Measurements from ENCODE around the gene OVCH2.
"Not testable (repeated sequence)": the region's sequence is repeated elsewhere in the genome, so short reads cannot be mapped to it uniquely, and the experiment has no call there.

OVCH2 gene

DNA sequence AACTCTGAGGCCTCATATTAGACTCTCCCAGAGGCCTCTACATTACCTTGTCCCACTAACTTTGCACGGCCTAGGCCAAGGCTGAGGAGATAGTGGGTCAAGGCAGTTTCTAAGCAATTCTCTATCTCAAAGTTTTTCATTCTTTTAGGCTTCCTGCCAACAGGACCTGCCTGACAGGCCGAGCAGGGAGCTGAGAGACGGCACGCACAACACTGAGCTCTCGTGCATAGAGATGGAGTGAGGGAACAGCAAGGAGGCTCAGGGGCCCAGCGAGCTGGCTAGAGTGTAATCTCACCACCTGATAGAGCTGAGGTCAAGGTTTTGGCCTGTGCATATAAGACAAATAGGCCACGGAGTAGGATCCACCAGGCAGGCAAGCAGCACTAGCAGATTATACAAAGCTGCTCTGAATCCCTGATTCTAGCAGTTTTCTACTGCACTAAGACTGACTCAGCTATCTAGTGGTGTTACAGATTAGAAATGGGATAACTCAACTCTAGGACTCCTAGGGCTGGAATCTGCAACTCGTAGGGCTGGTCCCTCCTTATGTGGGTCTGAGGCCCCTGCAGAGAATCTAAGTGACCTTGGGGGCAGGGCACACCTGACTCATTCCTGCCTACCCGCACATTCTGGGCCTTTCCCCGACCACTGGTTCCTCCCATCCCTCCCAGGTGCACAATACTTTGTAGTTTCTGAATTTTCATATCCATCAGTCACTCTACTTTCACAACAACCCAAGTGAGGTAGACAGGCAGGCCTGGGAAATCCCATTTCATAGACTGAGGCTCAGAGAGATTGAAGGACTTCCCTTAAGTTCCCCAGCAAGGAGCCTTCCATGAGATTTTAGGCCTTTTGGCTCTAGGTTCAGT is 34.7 kb downstream of the OVCH2 start:
- H3K4me2 ChIP-seq (ENCODE audit: low read length), result no peak overlapping the region
- H3K9ac ChIP-seq (ENCODE audit: low read depth, low read length), result no peak overlapping the region
- no peak overlapping the region for H3K4me3 ChIP-seq (ENCODE audit: low read length)
- H3K9me3 ChIP-seq (replicated peaks; ENCODE audit: low read length), result no peaks in the 10 kb centered on the region
- H3K27me3 ChIP-seq (ENCODE audit: control insufficient read depth, insufficient read depth, low read length), result peaks cover 38% of the 10 kb centered on the region
- H3K36me3 ChIP-seq (ENCODE audit: insufficient read depth, low read length), result no peaks in the 10 kb centered on the region
- H3K4me1 ChIP-seq (ENCODE audit: control insufficient read depth, insufficient read depth, low read length), result peaks cover 6% of the 10 kb centered on the region

DNA sequence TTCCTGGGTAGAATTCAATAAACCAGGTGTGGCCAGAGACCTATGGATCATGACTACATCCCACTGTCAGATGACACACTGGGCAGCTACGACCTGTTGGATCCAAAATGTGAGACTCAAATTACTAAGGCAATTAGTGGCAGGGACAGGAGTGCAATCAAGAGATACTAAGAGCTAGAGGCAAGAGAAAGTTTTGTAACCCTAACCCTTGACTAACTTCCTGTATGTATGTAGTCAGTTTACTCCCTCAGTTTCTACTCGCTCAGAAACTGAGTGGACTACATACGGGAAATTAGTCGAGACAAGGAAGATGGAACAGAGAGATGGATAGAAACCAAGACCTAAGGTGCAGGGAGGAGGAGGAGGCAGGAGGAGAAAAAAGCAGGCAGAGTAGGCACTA is 35.6 kb downstream of the OVCH2 start:
- no peaks in the 10 kb centered on the region for H3K9me3 ChIP-seq (replicated peaks; ENCODE audit: low read length)
- no peak overlapping the region for H3K4me2 ChIP-seq (ENCODE audit: low read length)
- no peaks in the 10 kb centered on the region for H3K36me3 ChIP-seq (ENCODE audit: insufficient read depth, low read length)
- no peak overlapping the region for H3K4me3 ChIP-seq (ENCODE audit: low read length)
- no peak overlapping the region for H3K9ac ChIP-seq (ENCODE audit: low read depth, low read length)
- peaks cover 34% of the 10 kb centered on the region for H3K27me3 ChIP-seq (ENCODE audit: control insufficient read depth, insufficient read depth, low read length)
- H3K4me1 ChIP-seq (ENCODE audit: control insufficient read depth, insufficient read depth, low read length), result peaks cover 6% of the 10 kb centered on the region

DNA sequence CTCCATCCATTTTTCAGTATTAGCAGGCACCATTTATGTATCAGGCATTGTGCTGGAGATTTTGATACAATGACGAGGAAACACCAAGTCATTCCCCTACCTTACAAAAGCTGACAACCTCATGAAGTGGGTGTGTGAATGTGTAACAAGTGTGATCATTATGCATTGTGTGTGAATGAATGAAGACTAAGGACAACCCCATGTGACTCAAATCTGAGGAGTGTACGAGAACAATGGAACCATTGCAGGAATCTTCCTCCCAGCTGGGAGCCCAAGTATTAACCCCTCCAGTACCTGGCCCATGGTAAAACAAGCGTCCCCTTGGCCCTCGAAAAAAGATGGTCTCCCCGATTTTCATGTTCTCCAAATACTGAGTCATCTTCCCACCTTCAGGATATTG is 37.4 kb downstream of the OVCH2 start:
- H3K4me2 ChIP-seq (ENCODE audit: low read length), result no peak overlapping the region
- no peaks in the 10 kb centered on the region for H3K36me3 ChIP-seq (ENCODE audit: insufficient read depth, low read length)
- peaks cover 6% of the 10 kb centered on the region for H3K4me1 ChIP-seq (ENCODE audit: control insufficient read depth, insufficient read depth, low read length)
- no peaks in the 10 kb centered on the region for H3K9me3 ChIP-seq (replicated peaks; ENCODE audit: low read length)
- peaks cover 16% of the 10 kb centered on the region for H3K27me3 ChIP-seq (ENCODE audit: control insufficient read depth, insufficient read depth, low read length)
- no peak overlapping the region for H3K4me3 ChIP-seq (ENCODE audit: low read length)
- no peak overlapping the region for H3K9ac ChIP-seq (ENCODE audit: low read depth, low read length)

DNA sequence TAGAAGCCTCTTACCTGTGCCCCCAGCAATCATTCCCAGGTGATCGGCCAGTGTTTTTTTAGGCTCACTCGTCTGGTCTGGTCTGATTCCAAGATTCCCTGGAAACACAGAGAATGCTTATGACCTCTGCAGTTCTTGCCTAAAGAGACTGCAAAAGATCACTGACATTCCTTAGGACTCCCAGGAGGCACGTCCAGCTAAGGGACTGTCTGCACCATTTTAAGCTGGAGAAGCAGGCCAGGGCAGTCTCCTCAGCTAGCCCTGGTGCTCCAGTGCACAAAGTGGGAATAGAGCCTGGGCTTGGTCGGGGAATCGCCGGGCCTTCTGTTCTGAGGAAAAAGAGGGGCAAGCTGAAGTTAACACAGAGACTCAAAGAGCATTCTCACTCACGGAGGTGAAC is 37.8 kb downstream of the OVCH2 start:
- Histone ChIP-seq H3K27me3 (ENCODE audit: control insufficient read depth, insufficient read depth, low read length) (peaks cover 12% of the 10 kb centered on the region), H3K4me1 (ENCODE audit: control insufficient read depth, insufficient read depth, low read length) (peaks cover 6% of the 10 kb centered on the region), H3K4me3 (ENCODE audit: low read length) (no peak overlapping the region), H3K4me2 (ENCODE audit: low read length) (no peak overlapping the region), H3K36me3 (ENCODE audit: insufficient read depth, low read length) (no peaks in the 10 kb centered on the region), H3K9me3 (replicated peaks; ENCODE audit: low read length) (no peaks in the 10 kb centered on the region), H3K9ac (ENCODE audit: low read depth, low read length) (no peak overlapping the region)

DNA sequence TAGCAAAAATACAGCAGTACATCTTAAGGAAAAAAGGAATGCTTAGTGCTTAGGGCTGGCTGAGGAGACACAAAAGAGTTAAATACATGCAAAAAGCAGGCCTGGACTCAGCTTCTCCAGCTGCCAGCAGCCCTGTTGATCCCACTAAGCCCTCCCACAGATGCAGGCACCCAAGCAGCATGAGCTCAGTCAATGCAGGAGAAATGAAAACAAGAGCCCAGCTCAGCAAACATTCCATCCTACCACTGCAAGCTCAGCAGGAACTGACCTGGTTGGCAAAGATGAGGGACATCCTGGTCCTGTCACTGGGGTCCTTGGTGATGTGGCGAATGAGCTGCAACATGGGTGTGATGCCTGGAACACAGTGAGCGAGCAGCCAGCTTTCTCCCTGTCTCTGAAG is 38.8 kb downstream of the OVCH2 start:
- Histone ChIP-seq H3K27me3 (ENCODE audit: control insufficient read depth, insufficient read depth, low read length) (peaks cover 4% of the 10 kb centered on the region), H3K4me2 (ENCODE audit: low read length) (no peak overlapping the region), H3K4me1 (ENCODE audit: control insufficient read depth, insufficient read depth, low read length) (no peaks in the 10 kb centered on the region), H3K9me3 (replicated peaks; ENCODE audit: low read length) (no peaks in the 10 kb centered on the region), H3K4me3 (ENCODE audit: low read length) (no peak overlapping the region), H3K9ac (ENCODE audit: low read depth, low read length) (no peak overlapping the region), H3K36me3 (ENCODE audit: insufficient read depth, low read length) (no peaks in the 10 kb centered on the region)

DNA sequence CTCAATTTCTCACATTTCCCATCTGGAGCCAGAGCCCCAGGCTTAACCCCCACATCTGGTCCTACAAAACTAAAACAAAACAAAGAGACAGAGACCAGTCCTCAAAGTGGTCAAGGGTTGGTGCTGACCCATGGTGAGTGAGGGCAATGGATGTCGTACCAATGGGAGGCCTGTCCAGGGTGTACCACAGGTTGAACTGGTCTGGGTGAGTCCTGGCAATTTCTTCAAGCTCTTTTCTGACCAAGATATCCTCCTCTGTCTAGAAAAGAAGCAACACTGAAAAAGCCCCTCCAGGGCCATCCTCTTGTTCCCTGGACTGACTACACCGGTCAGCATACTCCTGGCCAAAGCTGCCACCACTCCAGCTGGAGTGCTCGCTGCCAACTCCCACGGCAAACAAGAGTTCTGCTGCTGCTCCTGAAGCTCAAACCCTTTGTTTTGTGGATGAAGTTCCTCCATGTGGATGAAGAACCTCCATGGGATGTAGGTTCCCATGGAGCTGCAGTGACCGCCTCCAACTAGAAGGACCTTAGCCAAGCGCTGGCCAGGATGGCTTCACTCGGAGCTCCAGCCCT is 39.9 kb downstream of the OVCH2 start:
- H3K4me3 ChIP-seq (ENCODE audit: low read length), result no peak overlapping the region
- no peaks in the 10 kb centered on the region for H3K36me3 ChIP-seq (ENCODE audit: insufficient read depth, low read length)
- no peaks in the 10 kb centered on the region for H3K9me3 ChIP-seq (replicated peaks; ENCODE audit: low read length)
- H3K4me2 ChIP-seq (ENCODE audit: low read length), result no peak overlapping the region
- H3K4me1 ChIP-seq (ENCODE audit: control insufficient read depth, insufficient read depth, low read length), result no peaks in the 10 kb centered on the region
- no peaks in the 10 kb centered on the region for H3K27me3 ChIP-seq (ENCODE audit: control insufficient read depth, insufficient read depth, low read length)
- no peak overlapping the region for H3K9ac ChIP-seq (ENCODE audit: low read depth, low read length)

DNA sequence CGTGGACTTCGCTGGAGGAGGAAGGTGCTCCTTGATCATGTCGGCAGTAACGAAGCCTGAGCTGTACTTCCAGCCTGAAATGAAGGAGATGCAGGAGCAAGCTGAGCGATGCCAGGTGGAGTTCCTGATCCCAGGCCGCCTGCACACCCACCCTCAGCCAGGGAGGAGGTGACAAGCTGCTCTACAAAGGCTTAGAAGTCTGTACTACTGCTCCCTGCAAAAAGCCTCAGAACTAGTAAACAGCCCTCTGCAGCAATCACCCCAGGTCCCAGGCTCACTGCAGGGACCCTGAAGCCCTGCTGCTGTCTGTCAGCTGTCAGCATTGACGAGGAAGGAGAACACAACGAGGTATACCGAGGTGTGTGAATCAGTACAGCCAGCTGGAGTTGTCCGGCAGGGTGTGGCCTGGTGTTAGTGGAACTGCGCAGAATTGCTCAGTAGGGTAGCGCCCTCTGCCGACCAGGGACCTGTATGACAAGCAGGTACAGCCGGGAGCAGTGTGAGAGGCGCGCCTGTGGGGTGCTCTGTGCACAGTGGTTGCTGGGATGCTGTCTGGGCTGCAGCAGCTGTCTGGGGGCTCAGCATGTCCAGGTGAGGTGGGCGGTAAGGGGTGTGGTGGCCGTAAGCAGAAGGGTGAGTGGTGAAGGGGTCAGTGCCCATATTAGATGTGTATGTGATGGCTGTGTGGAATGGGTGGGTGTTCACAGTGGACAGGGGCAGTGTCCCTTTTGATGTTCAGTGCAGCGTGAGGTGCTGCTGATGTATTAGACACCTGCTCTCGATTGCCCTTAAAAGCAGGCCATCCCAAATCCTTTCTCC is 40.6 kb downstream of the OVCH2 start:
- no peaks in the 10 kb centered on the region for H3K4me1 ChIP-seq (ENCODE audit: control insufficient read depth, insufficient read depth, low read length)
- H3K4me3 ChIP-seq (ENCODE audit: low read length), result no peak overlapping the region
- no peaks in the 10 kb centered on the region for H3K27me3 ChIP-seq (ENCODE audit: control insufficient read depth, insufficient read depth, low read length)
- H3K9me3 ChIP-seq (replicated peaks; ENCODE audit: low read length), result no peaks in the 10 kb centered on the region
- H3K4me2 ChIP-seq (ENCODE audit: low read length), result no peak overlapping the region
- H3K9ac ChIP-seq (ENCODE audit: low read depth, low read length), result no peak overlapping the region
- H3K36me3 ChIP-seq (ENCODE audit: insufficient read depth, low read length), result no peaks in the 10 kb centered on the region

DNA sequence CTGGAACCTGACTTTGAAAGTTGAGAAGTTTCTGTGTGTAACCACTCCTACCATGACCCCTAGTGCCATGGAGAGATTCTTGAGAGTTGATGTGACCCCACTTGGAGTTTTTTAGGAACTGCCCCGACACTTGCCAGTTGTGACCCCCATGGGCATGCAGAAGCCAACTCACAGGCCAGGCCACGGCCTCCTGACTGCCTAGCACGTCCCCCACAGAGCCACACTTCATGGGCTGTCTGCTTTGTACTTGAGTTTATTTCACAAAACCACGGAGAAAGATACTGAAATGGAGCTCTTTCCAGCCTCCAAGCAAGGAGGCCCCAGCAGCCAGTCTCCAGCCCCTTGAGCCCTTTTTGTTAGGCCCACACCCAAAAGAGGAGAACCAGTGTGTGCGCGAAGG is 41.4 kb downstream of the OVCH2 start:
- Histone ChIP-seq H3K27me3 (ENCODE audit: control insufficient read depth, insufficient read depth, low read length) (no peaks in the 10 kb centered on the region), H3K9ac (ENCODE audit: low read depth, low read length) (no peak overlapping the region), H3K4me3 (ENCODE audit: low read length) (no peak overlapping the region), H3K9me3 (replicated peaks; ENCODE audit: low read length) (no peaks in the 10 kb centered on the region), H3K4me1 (ENCODE audit: control insufficient read depth, insufficient read depth, low read length) (no peaks in the 10 kb centered on the region), H3K36me3 (ENCODE audit: insufficient read depth, low read length) (no peaks in the 10 kb centered on the region), H3K4me2 (ENCODE audit: low read length) (no peak overlapping the region)

DNA sequence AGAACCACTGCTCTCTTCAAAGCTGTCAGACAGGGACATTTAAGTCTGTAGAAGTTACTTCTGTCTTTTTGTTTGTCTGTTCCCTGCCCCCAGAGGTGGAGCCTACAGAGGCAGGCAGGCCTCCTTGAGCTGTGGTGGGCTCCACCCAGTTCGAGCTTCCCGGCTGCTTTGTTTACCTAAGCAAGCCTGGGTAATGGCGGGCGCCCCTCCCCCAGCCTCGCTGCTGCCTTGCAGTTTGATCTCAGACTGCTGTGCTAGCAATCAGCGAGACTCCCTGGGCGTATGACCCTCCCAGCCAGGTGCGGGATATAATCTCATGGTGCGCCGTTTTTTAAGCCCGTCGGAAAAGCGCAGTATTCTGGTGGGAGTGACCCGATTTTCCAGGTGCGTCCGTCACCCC is 42.7 kb downstream of the OVCH2 start:
- not testable (repeated sequence) for H3K4me1 ChIP-seq (ENCODE audit: control insufficient read depth, insufficient read depth, low read length); H3K4me2 ChIP-seq (ENCODE audit: low read length); H3K4me3 ChIP-seq (ENCODE audit: low read length); H3K9me3 ChIP-seq (replicated peaks; ENCODE audit: low read length); H3K36me3 ChIP-seq (ENCODE audit: insufficient read depth, low read length); H3K9ac ChIP-seq (ENCODE audit: low read depth, low read length); H3K27me3 ChIP-seq (ENCODE audit: control insufficient read depth, insufficient read depth, low read length)

DNA sequence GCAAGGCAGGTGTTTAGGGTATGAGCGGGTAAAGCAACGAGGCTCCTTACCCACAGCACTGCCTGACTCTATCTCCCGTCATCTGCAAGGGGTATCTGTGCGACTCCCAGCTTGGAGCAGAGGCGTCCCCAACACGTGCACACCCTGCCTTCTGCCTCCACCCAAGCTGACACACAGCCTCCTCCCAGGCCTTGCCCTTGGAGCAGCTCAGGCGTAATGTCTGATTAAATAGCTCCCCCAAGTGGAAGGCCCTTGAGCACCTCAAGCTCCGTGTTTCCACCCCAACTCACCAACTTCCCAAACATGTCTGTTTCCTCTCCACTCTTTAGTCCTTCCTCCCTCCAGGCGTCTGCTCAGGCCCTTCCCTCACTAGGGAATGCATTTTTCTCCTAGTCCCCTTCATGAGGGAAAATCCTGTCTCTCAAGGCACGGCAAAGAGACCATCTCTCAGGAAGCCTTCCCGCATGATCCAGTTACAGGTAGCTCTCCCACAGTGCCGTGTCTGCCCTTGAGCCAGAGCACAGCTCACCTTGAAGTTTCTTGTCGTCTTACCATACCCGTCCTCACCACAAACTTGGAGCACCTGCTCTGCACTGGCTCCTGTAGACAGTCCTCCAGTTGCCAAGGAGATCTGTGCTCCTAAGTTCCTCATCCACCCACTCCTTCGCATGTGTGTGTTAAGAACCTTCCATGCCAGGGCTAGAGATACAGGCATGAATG is 48.8 kb downstream of the OVCH2 start:
- no peak overlapping the region for H3K4me2 ChIP-seq (ENCODE audit: low read length)
- no peaks in the 10 kb centered on the region for H3K36me3 ChIP-seq (ENCODE audit: insufficient read depth, low read length)
- no peak overlapping the region for H3K9ac ChIP-seq (ENCODE audit: low read depth, low read length)
- H3K4me1 ChIP-seq (ENCODE audit: control insufficient read depth, insufficient read depth, low read length), result no peaks in the 10 kb centered on the region
- H3K27me3 ChIP-seq (ENCODE audit: control insufficient read depth, insufficient read depth, low read length), result no peaks in the 10 kb centered on the region
- no peaks in the 10 kb centered on the region for H3K9me3 ChIP-seq (replicated peaks; ENCODE audit: low read length)
- no peak overlapping the region for H3K4me3 ChIP-seq (ENCODE audit: low read length)

DNA sequence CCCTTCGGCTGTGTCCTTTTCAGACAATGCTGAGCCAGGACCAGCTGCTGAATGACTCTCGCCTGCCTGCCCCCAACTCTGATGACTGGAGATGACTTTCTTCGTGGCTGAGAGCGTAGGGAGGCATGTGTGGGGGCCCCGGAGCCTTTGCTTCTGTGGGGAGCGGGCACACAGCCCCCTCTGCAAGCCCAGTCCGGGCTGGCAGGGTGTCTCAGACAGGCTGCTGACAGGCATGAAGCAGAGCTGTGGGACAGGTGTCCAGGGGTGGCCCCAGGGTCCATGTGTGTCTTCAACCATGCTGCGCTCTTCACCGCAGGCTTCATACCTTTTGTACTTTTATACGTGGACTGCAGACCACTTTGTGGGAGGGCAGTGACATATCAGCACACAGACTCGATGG is 49.6 kb downstream of the OVCH2 start:
- H3K4me2 ChIP-seq (ENCODE audit: low read length), result no peak overlapping the region
- no peaks in the 10 kb centered on the region for H3K4me1 ChIP-seq (ENCODE audit: control insufficient read depth, insufficient read depth, low read length)
- no peaks in the 10 kb centered on the region for H3K27me3 ChIP-seq (ENCODE audit: control insufficient read depth, insufficient read depth, low read length)
- no peak overlapping the region for H3K4me3 ChIP-seq (ENCODE audit: low read length)
- H3K9me3 ChIP-seq (replicated peaks; ENCODE audit: low read length), result no peaks in the 10 kb centered on the region
- H3K9ac ChIP-seq (ENCODE audit: low read depth, low read length), result no peak overlapping the region
- H3K36me3 ChIP-seq (ENCODE audit: insufficient read depth, low read length), result no peaks in the 10 kb centered on the region
